Posterior vena cava (tissue), 2 donors: Measurements from ENCODE around the gene MMP20. TPM values are rescaled to one million over a fixed set of nuclear protein-coding genes. Genes with fewer than 3 reads are reported as not detected.

Source experiments
- DNase-seq: peaks from one replicate; pipeline ENCODE4 v3.0.0-alpha.2; 2020; ENCODE audit warnings: low spot score
- intact Hi-C, 2 donors: fragments of 100-400 bp; cut with DNase I; formaldehyde crosslinking; loops; one replicate each; pipeline versions ENCODE4 v1.14.1 to v1.14.2; 2022 to 2023
- total RNA-seq, 2 donors: library from RNA; stranded (reverse); fragmentation: NEBNext Ultra II Directional; extraction: Animal tissue kit (Norgen Biotek cat#: 25700); gene quantifications; one replicate each; pipeline ENCODE4 v1.2.1, GENCODE V29; 2021
- donor health status: DM: yes; HTN: yes; CAD: no.
- donor health status: DM: yes; HTN: yes; CAD: no.

Gene MMP20
- total RNA-seq, 2 donors from 2014 or later: not detected

DNA sequence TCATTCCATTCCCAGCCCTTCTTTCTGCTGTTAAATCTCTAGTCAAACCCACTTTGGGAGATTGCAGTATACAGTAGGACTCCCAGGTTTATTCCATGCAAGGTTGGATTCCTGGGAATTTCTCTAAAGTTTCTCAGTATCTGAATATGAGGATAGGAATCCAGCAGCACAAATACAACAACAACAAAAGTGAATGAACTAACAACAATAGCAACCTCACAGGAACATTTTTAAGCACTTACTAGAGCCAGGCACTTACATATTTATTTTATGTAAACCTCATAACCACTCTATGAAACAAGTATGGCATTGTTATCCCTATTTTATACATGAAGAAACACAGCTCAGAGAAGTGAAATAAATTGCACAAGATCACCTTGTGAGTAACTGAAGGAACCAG is 96.5 kb downstream of the MMP20 start:
- DNase-seq: no peak
- intact Hi-C loops: no loop called here

DNA sequence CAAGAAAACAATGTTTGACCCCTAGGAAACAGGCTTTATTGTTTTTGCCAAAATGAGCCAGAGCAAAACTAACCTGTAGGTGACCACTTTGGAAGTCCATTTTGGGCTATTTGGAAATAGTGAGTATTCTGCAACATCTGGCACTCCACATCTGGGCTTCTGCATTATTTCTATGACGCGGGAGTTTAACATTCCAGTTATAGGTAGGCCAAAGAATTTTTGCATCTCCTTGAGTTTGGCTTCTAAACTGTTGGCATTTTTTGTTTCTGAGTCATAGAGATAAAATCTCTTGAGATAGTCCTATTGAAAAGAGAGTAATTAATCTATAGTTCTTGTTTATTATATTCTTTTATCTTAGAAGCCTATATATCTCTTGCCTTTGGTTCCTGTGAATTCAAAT is 97.4 kb downstream of the MMP20 start:
- intact Hi-C loops: no loop called here
- no peak for DNase-seq

DNA sequence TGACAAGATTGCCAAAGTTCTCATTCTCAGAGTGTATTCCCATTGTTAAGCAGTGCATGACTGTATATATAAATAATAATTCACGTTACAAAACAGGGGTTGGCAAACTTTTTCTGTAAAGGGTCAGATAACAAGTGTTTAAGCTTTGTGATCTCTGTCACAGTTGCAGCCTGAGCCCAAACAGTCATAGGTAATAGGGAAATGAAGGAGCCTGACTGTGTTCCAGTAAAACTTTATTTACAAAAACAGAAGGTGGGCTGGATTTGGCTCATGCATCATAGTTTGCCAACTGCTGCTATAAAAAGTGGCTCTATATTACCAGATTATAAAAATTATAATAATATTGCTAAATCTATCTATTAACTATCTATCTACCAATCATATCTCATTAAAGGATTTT is 98.1 kb downstream of the MMP20 start:
- intact Hi-C loops: no loop called here

More for the DNA sequence above, 98.1 kb downstream of the MMP20 start:
- no peak for DNase-seq

Other genes with a start within 250 kb of the MMP20 start
- 100 to 1,000 TPM in 1 of 2 donors, 10 to 100 TPM in 1; 99.5 to 103 TPM for gene TMEM123, start 172.6 kb downstream of the MMP20 start, total RNA-seq
- gene MMP7, start 94.6 kb downstream of the MMP20 start, total RNA-seq: not detected
- under 1 TPM; 0.14 to 0.32 TPM for gene MMP27, start 80.4 kb upstream of the MMP20 start, total RNA-seq
- 1 to 10 TPM in 1 of 2 donors, under 1 TPM in 1; 0.67 to 1.2 TPM for gene MMP8, start 99.6 kb upstream of the MMP20 start, total RNA-seq
- gene MMP10, start 155.3 kb upstream of the MMP20 start, total RNA-seq: not detected
- 1 to 10 TPM in 1 of 2 donors, under 1 TPM in 1; 0.46 to 1.4 TPM for gene MMP1, start 172.8 kb upstream of the MMP20 start, total RNA-seq
- under 1 TPM; 0.14 to 0.60 TPM for gene MMP3, start 218.3 kb upstream of the MMP20 start, total RNA-seq
- gene MMP12, start 249.7 kb upstream of the MMP20 start, total RNA-seq: not detected